GM12891 (cell line): ENCODE data around the gene POPDC3.

ENCODE experiments used
- POLR2A ChIP-seq: IDR thresholded peaks from 2 replicates; pipeline ENCODE4 v1.6.1; 2011; ENCODE audit warnings: low read depth, low read length, control low read depth
- POLR2AphosphoS5 ChIP-seq: IDR thresholded peaks from 2 replicates; pipeline ENCODE4 v1.6.1; 2011; ENCODE audit warnings: low read depth, low read length, control low read depth
- TAF1 ChIP-seq: IDR thresholded peaks from 2 replicates; pipeline ENCODE4 v1.6.1; 2011; ENCODE audit warnings: low read depth, low read length, control low read depth

DNA sequence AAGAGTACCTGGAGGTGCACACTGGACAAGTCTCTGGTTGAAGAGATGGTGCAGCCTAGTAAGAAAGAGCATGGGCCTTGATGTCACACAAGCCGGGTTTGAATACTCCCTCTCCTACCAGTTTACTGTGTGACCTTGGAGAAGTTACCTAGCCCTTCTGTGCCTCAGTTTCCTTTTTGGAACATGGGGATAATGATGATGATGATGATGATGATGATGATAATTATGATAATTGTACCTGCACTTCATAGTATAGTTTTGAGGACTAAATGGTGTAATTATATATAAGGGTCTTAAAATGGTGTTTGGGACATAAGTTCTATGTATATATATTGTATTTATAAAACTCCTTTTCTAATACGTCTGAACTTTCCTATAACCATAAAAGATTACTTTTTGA is 41.7 kb downstream of the POPDC3 start:
- no peak for TF ChIP-seq POLR2AphosphoS5
- TF ChIP-seq POLR2A = no peak
- TF ChIP-seq TAF1 = no peak
